Measurements from ENCODE around the gene ADAT2.

GRCh38 chr6:143406673-143407072 is 43.8 kb downstream of the ADAT2 start:
- TF ChIP-seq CTCF (IDR thresholded peaks at IDR 0.05; ENCODE audit: poor library complexity, severe bottlenecking) (no peak), EZH2 (IDR thresholded peaks at IDR 0.05; ENCODE audit: borderline replicate concordance, insufficient read depth, low read length, poor library complexity, severe bottlenecking) (no peak), TAF1 (IDR thresholded peaks at IDR 0.05; ENCODE audit: low read depth) (no peak), POLR2AphosphoS5 (IDR thresholded peaks at IDR 0.05) (no peak), RAD21 (conservative IDR thresholded peaks at IDR 0.05) (no peak), EP300 (conservative IDR thresholded peaks at IDR 0.05; ENCODE audit: poor library complexity, severe bottlenecking) (no peak), SMC3 (conservative IDR thresholded peaks at IDR 0.05; ENCODE audit: poor library complexity) (no peak), MXI1 (conservative IDR thresholded peaks at IDR 0.05; ENCODE audit: poor library complexity, severe bottlenecking) (no peak)
- TF ChIP-seq, protein P1, sequence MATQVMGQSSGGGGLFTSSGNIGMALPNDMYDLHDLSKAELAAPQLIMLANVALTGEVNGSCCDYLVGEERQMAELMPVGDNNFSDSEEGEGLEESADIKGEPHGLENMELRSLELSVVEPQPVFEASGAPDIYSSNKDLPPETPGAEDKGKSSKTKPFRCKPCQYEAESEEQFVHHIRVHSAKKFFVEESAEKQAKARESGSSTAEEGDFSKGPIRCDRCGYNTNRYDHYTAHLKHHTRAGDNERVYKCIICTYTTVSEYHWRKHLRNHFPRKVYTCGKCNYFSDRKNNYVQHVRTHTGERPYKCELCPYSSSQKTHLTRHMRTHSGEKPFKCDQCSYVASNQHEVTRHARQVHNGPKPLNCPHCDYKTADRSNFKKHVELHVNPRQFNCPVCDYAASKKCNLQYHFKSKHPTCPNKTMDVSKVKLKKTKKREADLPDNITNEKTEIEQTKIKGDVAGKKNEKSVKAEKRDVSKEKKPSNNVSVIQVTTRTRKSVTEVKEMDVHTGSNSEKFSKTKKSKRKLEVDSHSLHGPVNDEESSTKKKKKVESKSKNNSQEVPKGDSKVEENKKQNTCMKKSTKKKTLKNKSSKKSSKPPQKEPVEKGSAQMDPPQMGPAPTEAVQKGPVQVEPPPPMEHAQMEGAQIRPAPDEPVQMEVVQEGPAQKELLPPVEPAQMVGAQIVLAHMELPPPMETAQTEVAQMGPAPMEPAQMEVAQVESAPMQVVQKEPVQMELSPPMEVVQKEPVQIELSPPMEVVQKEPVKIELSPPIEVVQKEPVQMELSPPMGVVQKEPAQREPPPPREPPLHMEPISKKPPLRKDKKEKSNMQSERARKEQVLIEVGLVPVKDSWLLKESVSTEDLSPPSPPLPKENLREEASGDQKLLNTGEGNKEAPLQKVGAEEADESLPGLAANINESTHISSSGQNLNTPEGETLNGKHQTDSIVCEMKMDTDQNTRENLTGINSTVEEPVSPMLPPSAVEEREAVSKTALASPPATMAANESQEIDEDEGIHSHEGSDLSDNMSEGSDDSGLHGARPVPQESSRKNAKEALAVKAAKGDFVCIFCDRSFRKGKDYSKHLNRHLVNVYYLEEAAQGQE (IDR thresholded peaks at IDR 0.05; ENCODE audit: borderline replicate concordance), result no peak

Data from neural cell (in vitro differentiated cells).